GM23338 (cell line): ENCODE measurements around the gene MGAT2. TPM values are rescaled to one million over a fixed set of nuclear protein-coding genes. Genes with fewer than 3 reads are reported as not detected.

Experiments used
- ATAC-seq: fragments of 200-7000 bp; cut with Tn5 transposase; 3 replicates; pipeline ENCODE4 v1.9.1; 2020
- DNase-seq: peaks from one replicate; pipeline ENCODE4 v3.0.0-alpha.2; 2015; ENCODE audit warnings: low spot score
- H2AFZ ChIP-seq: fragments of 200-600 bp; sonication (generic); 2 replicates; pipeline ENCODE4 v1.8.0; 2016; ENCODE audit warnings: antibody characterized with exemption, mild to moderate bottlenecking, moderate library complexity
- H3F3A ChIP-seq: fragments of 200-600 bp; sonication (generic); replicated peaks from 2 replicates; pipeline ENCODE4 v1.8.0; 2017; ENCODE audit warnings: antibody characterized with exemption, mixed run types, low read depth
- H3K27ac ChIP-seq: fragments of 200-600 bp; sonication (generic); 2 replicates; pipeline ENCODE4 v1.6.1; 2016; ENCODE audit warnings: low read depth
- H3K27me3 ChIP-seq: fragments of 200-600 bp; sonication (generic); 2 replicates; pipeline ENCODE4 v1.8.0; 2016; ENCODE audit warnings: mild to moderate bottlenecking, mixed run types, moderate library complexity; ENCODE audit not compliant: insufficient read depth
- H3K36me3 ChIP-seq: fragments of 200-600 bp; sonication (generic); 2 replicates; pipeline ENCODE4 v1.8.0; 2016; ENCODE audit warnings: mild to moderate bottlenecking; ENCODE audit not compliant: insufficient read depth
- H3K4me1 ChIP-seq: fragments of 200-600 bp; sonication (generic); 2 replicates; pipeline ENCODE4 v1.8.0; 2016; ENCODE audit warnings: mild to moderate bottlenecking, moderate library complexity; ENCODE audit not compliant: insufficient read depth
- H3K4me2 ChIP-seq: fragments of 200-600 bp; sonication (generic); 2 replicates; pipeline ENCODE4 v1.7.1; 2017; ENCODE audit warnings: mixed run types
- H3K4me3 ChIP-seq: fragments of 200-600 bp; sonication (generic); 2 replicates; pipeline ENCODE4 v1.6.1; 2016; ENCODE audit warnings: mixed run types
- H3K79me2 ChIP-seq: fragments of 200-600 bp; sonication (generic); replicated peaks from 2 replicates; pipeline ENCODE4 v1.8.0; 2017; ENCODE audit warnings: mild to moderate bottlenecking; ENCODE audit not compliant: insufficient read depth
- H3K9me2 ChIP-seq: fragments of 200-600 bp; sonication (generic); 2 replicates; pipeline ENCODE4 v1.8.0; 2017; ENCODE audit not compliant: insufficient read depth
- H4K20me1 ChIP-seq: fragments of 200-600 bp; sonication (generic); replicated peaks from 2 replicates; pipeline ENCODE4 v1.8.0; 2017; ENCODE audit warnings: mild to moderate bottlenecking; ENCODE audit not compliant: insufficient read depth
- H3K27ac Mint-ChIP-seq: 2 replicates; pipeline ENCODE4 v1.8.0; 2020; ENCODE audit warnings: inconsistent platforms, mild to moderate bottlenecking, moderate library complexity, mixed read lengths
- H3K27me3 Mint-ChIP-seq: 3 replicates; pipeline ENCODE4 v1.8.0; 2022; ENCODE audit warnings: low read depth, mild to moderate bottlenecking, moderate library complexity, mixed read lengths, inconsistent platforms; ENCODE audit not compliant: insufficient read depth, poor library complexity
- H3K36me3 Mint-ChIP-seq: 3 replicates; pipeline ENCODE4 v1.8.0; 2021; ENCODE audit warnings: low read depth, mild to moderate bottlenecking, inconsistent platforms, moderate library complexity, mixed read lengths
- H3K4me1 Mint-ChIP-seq: 3 replicates; pipeline ENCODE4 v1.8.0; 2020; ENCODE audit warnings: mild to moderate bottlenecking, inconsistent platforms, mixed read lengths
- H3K4me3 Mint-ChIP-seq: 3 replicates; pipeline ENCODE4 v1.8.0; 2021; ENCODE audit warnings: moderate library complexity, mild to moderate bottlenecking, inconsistent platforms, mixed read lengths
- H3K9me3 Mint-ChIP-seq: 3 replicates; pipeline ENCODE4 v1.8.0; 2020; ENCODE audit warnings: moderate library complexity, mild to moderate bottlenecking, inconsistent platforms, mixed read lengths
- POLR2AphosphoS5 ChIP-seq: IDR thresholded peaks from 2 replicates; pipeline ENCODE4 v1.6.1; 2016; ENCODE audit warnings: antibody characterized with exemption, low read depth
- REST ChIP-seq: IDR thresholded peaks from one replicate; pipeline ENCODE4 v1.6.1; 2018; ENCODE audit warnings: antibody characterized with exemption; ENCODE audit not compliant: unreplicated experiment
- STAT1 ChIP-seq: IDR thresholded peaks from one replicate; pipeline ENCODE4 v1.6.1; 2016; ENCODE audit warnings: antibody characterized with exemption; ENCODE audit not compliant: unreplicated experiment
- ZNF462 ChIP-seq: fragments of 250-450 bp; sonication (Bioruptor Pico); IDR thresholded peaks from 2 replicates; pipeline ENCODE4 v1.5.0; 2020; ENCODE audit warnings: mild to moderate bottlenecking, moderate library complexity
- polyA plus RNA-seq: library from polyadenylated mRNA; unstranded; fragments of >200 nt; fragmentation: Nextera tagmentation; extraction: Ambion mirVana; gene quantifications from 2 replicates; pipeline ENCODE4 v1.2.1, GENCODE V29; 2016
- total RNA-seq: library from RNA; depleted of rRNA; stranded (reverse); fragments of >200 nt; shearing (Covaris generic); gene quantifications from 2 replicates; pipeline ENCODE4 v1.2.3, GENCODE V29; 2014

Gene MGAT2
- total and polyA plus RNA-seq, 2 experiments from 2014 or later: 10.1 to 31.6 TPM

DNA sequence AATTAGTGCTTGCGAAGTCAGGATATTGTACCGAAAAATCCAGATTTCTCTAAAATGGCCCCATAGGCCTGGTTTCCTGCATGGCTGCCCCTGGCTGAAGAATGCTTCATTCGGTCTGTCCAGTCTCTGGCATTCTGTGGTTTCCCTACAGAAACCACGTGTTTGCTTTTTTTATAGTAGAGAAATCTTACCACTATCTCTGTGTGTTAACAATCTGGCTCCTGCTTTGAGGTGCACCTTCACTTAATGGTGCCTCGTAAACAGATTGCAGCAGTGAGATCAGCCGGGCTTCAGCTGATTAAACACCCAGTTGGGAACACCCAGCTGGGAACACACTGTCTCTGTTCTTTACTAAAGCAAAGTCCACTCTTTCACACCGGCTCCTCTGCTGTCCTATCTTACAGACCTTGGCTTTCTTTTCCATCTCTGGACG is 21.1 kb downstream of the MGAT2 start:
- H3K27ac ChIP-seq: peak overlapping the region; percentile 78
- Mint-ChIP-seq H3K27ac (no peak overlapping the region), H3K4me1 (peaks cover 23% of the 10 kb centered on the region), H3K27me3 (no peaks in the 10 kb centered on the region), H3K36me3 (peaks cover 51% of the 10 kb centered on the region), H3K4me3 (no peak overlapping the region), H3K9me3 (no peaks in the 10 kb centered on the region)
- peaks cover 10% of the 10 kb centered on the region; the same call in 1 of the 2 replicates for H3K36me3 ChIP-seq
- peaks cover 6% of the 10 kb centered on the region; the same call in 1 of the 2 replicates for H3F3A ChIP-seq
- H3K4me1 ChIP-seq: no peaks in the 10 kb centered on the region; the same call in 1 of the 2 replicates
- no peak overlapping the region for H3K4me3 ChIP-seq
- peak; percentile 41; the same call in 2 of the 3 replicates for ATAC-seq
- no peaks in the 10 kb centered on the region for H3K9me2 ChIP-seq
- peak; percentile 14 for DNase-seq
- H3K27me3 ChIP-seq: no peaks in the 10 kb centered on the region
- H2AFZ ChIP-seq: no peak overlapping the region
- peaks cover 52% of the 10 kb centered on the region for H3K79me2 ChIP-seq
- H4K20me1 ChIP-seq: peaks cover 37% of the 10 kb centered on the region
- no peak overlapping the region for H3K4me2 ChIP-seq
- TF ChIP-seq POLR2AphosphoS5 (no peak), STAT1 (no peak), ZNF462 (CRISPR knock-in tag) (no peak), REST (no peak)
